Measurements from ENCODE around the gene INPP4B.

Gene INPP4B

GRCh38 chr4:142101401-142101800, 744.7 kb downstream of the INPP4B start:
- H3K79me2 ChIP-seq (ENCODE audit: insufficient read depth, low read length) = no peaks in the 10 kb centered on the region
- H2AFZ ChIP-seq (ENCODE audit: low read depth, low read length) = no peak overlapping the region
- H3K9ac ChIP-seq (ENCODE audit: low read depth, low read length) = no peak overlapping the region
- no peak overlapping the region for H3K27ac ChIP-seq (ENCODE audit: low read length)
- H3K36me3 ChIP-seq (ENCODE audit: insufficient read depth, low read length) = peaks cover 6% of the 10 kb centered on the region; the same call in 1 of the 2 replicates
- TF ChIP-seq CTCF (IDR thresholded peaks at IDR 0.05; ENCODE audit: borderline replicate concordance, extremely low read depth, low read length, poor library complexity, severe bottlenecking) = no peak
- no peak for TF ChIP-seq EZH2 (IDR thresholded peaks at IDR 0.05; ENCODE audit: borderline replicate concordance, low read depth, low read length, severe bottlenecking)
- H4K20me1 ChIP-seq (ENCODE audit: insufficient read depth, low read length) = no peaks in the 10 kb centered on the region
- ATAC-seq (ENCODE audit: insufficient read depth, low read depth) (no peak), DNase-seq (no peak)
- H3K4me2 ChIP-seq (ENCODE audit: insufficient read depth, low read length) = no peak overlapping the region
- H3K4me3 ChIP-seq (ENCODE audit: low read depth in 1 of 2, low read length in 2 of 2) = no peak overlapping the region
- H3K9me3 ChIP-seq (ENCODE audit: insufficient read depth, low read length, severe bottlenecking) = no peaks in the 10 kb centered on the region
- no peaks in the 10 kb centered on the region for H3K27me3 ChIP-seq (ENCODE audit: insufficient read depth, low read length, poor library complexity)
- H3K4me1 ChIP-seq (ENCODE audit: insufficient read depth, low read length) = no peaks in the 10 kb centered on the region

GRCh38 chr4:142100941-142101340, 745.2 kb downstream of the INPP4B start:
- no peak for ATAC-seq (ENCODE audit: insufficient read depth, low read depth)
- no peak overlapping the region for H3K9ac ChIP-seq (ENCODE audit: low read depth, low read length)
- no peak overlapping the region for H2AFZ ChIP-seq (ENCODE audit: low read depth, low read length)
- H3K4me2 ChIP-seq (ENCODE audit: insufficient read depth, low read length) = no peak overlapping the region
- TF ChIP-seq CTCF (IDR thresholded peaks at IDR 0.05; ENCODE audit: borderline replicate concordance, extremely low read depth, low read length, poor library complexity, severe bottlenecking) = no peak
- TF ChIP-seq EZH2 (IDR thresholded peaks at IDR 0.05; ENCODE audit: borderline replicate concordance, low read depth, low read length, severe bottlenecking) = no peak
- H3K27me3 ChIP-seq (ENCODE audit: insufficient read depth, low read length, poor library complexity) = no peaks in the 10 kb centered on the region
- H4K20me1 ChIP-seq (ENCODE audit: insufficient read depth, low read length) = no peaks in the 10 kb centered on the region
- H3K79me2 ChIP-seq (ENCODE audit: insufficient read depth, low read length) = no peaks in the 10 kb centered on the region
- DNase-seq = no peak
- peaks cover 8% of the 10 kb centered on the region for H3K36me3 ChIP-seq (ENCODE audit: insufficient read depth, low read length)
- no peaks in the 10 kb centered on the region for H3K9me3 ChIP-seq (ENCODE audit: insufficient read depth, low read length, severe bottlenecking)
- no peak overlapping the region for H3K4me3 ChIP-seq (ENCODE audit: low read depth in 1 of 2, low read length in 2 of 2)
- H3K27ac ChIP-seq (ENCODE audit: low read length) = no peak overlapping the region
- no peaks in the 10 kb centered on the region for H3K4me1 ChIP-seq (ENCODE audit: insufficient read depth, low read length)

GRCh38 chr4:142098900-142099545, 747.1 kb downstream of the INPP4B start:
- no peak overlapping the region for H3K4me2 ChIP-seq (ENCODE audit: insufficient read depth, low read length)
- ATAC-seq (ENCODE audit: insufficient read depth, low read depth) = no peak
- H3K4me3 ChIP-seq (ENCODE audit: low read depth in 1 of 2, low read length in 2 of 2) = no peak overlapping the region
- TF ChIP-seq CTCF (IDR thresholded peaks at IDR 0.05; ENCODE audit: borderline replicate concordance, extremely low read depth, low read length, poor library complexity, severe bottlenecking) (no peak), EZH2 (IDR thresholded peaks at IDR 0.05; ENCODE audit: borderline replicate concordance, low read depth, low read length, severe bottlenecking) (no peak)
- H3K9me3 ChIP-seq (ENCODE audit: insufficient read depth, low read length, severe bottlenecking) = no peaks in the 10 kb centered on the region
- H3K36me3 ChIP-seq (ENCODE audit: insufficient read depth, low read length) = peaks cover 21% of the 10 kb centered on the region
- H3K9ac ChIP-seq (ENCODE audit: low read depth, low read length) = no peak overlapping the region
- no peak overlapping the region for H2AFZ ChIP-seq (ENCODE audit: low read depth, low read length)
- H3K27ac ChIP-seq (ENCODE audit: low read length) = no peak overlapping the region
- no peak for DNase-seq
- H4K20me1 ChIP-seq (ENCODE audit: insufficient read depth, low read length) = no peaks in the 10 kb centered on the region
- H3K27me3 ChIP-seq (ENCODE audit: insufficient read depth, low read length, poor library complexity) = no peaks in the 10 kb centered on the region
- H3K79me2 ChIP-seq (ENCODE audit: insufficient read depth, low read length) = no peaks in the 10 kb centered on the region
- H3K4me1 ChIP-seq (ENCODE audit: insufficient read depth, low read length) = no peaks in the 10 kb centered on the region

Measured in DND-41 (cell line).